Caco-2 (cell line): ENCODE measurements around the gene CDCA8. TPM values are rescaled to one million over a fixed set of nuclear protein-coding genes. Genes with fewer than 3 reads are reported as not detected.
"Not testable (repeated sequence)": the region's sequence is repeated elsewhere in the genome, so short reads cannot be mapped to it uniquely, and the experiment has no call there.

ENCODE experiments used
- BruUV-seq: library from RNA; stranded (reverse); fragments of 400-500 nt; replicated peaks from 2 replicates; lab custom pipeline; 2021; lab: Mats Ljungman, UMichigan
- CTCF ChIA-PET: fragments of 300-600 bp; sonication (Branson Sonifier 250); formaldehyde crosslinking; loops from one replicate; lab custom pipeline; 2022; ENCODE audit warnings: antibody characterized with exemption; lab: Charles Lee
- POLR2A ChIA-PET: fragments of 300-600 bp; sonication (Branson Sonifier 250); formaldehyde crosslinking; loops from one replicate; lab custom pipeline; 2022; ENCODE audit warnings: antibody characterized with exemption; lab: Charles Lee
- DNase-seq, 2 experiments: peaks; one replicate each; pipeline versions ENCODE4 v3.0.0 to v3.0.0-alpha.2; 2020 to 2022
- H3K27me3 ChIP-seq: replicated peaks from 2 replicates; pipeline ENCODE4 v1.6.0; 2011; ENCODE audit warnings: low read length; ENCODE audit not compliant: control insufficient read depth, insufficient read depth
- H3K36me3 ChIP-seq: 2 replicates; pipeline ENCODE4 v1.5.1; 2011; ENCODE audit warnings: low read length; ENCODE audit not compliant: control insufficient read depth, insufficient read depth
- H3K4me1 ChIP-seq: fragments of 250-450 bp; sonication (Bioruptor Pico); 2 replicates; pipeline ENCODE4 v1.5.1; 2020; ENCODE audit warnings: mild to moderate bottlenecking
- H3K4me3 ChIP-seq: 2 replicates; pipeline ENCODE4 v1.5.1; 2011; ENCODE audit warnings: low read depth, mild to moderate bottlenecking, control low read depth, low read length
- H3K9me3 ChIP-seq: fragments of 250-450 bp; sonication (Bioruptor Pico); 2 replicates; pipeline ENCODE4 v1.5.1; 2020; ENCODE audit warnings: mild to moderate bottlenecking, moderate library complexity
- H3K27ac Mint-ChIP-seq: one replicate; pipeline ENCODE4 v1.8.0; 2022; ENCODE audit warnings: mixed read lengths; ENCODE audit not compliant: unreplicated experiment
- H3K27me3 Mint-ChIP-seq: one replicate; pipeline ENCODE4 v1.8.0; 2022; ENCODE audit warnings: mixed read lengths; ENCODE audit not compliant: insufficient read depth, unreplicated experiment
- H3K36me3 Mint-ChIP-seq: one replicate; pipeline ENCODE4 v1.8.0; 2022; ENCODE audit warnings: mild to moderate bottlenecking, mixed read lengths; ENCODE audit not compliant: insufficient read depth, unreplicated experiment
- H3K4me1 Mint-ChIP-seq: one replicate; pipeline ENCODE4 v1.8.0; 2022; ENCODE audit warnings: low read depth, mixed read lengths; ENCODE audit not compliant: unreplicated experiment
- H3K4me3 Mint-ChIP-seq: one replicate; pipeline ENCODE4 v1.8.0; 2022; ENCODE audit warnings: mild to moderate bottlenecking, moderate library complexity, mixed read lengths; ENCODE audit not compliant: unreplicated experiment
- H3K9me3 Mint-ChIP-seq: one replicate; pipeline ENCODE4 v1.8.0; 2022; ENCODE audit warnings: mixed read lengths; ENCODE audit not compliant: unreplicated experiment
- intact Hi-C: fragments of 100-400 bp; cut with micrococcal nuclease; formaldehyde crosslinking; loops from one replicate; pipeline ENCODE4 v1.10.0; 2022; ENCODE audit not compliant: unreplicated experiment
- total RNA-seq: library from RNA; stranded (reverse); gene quantifications from 2 replicates; pipeline ENCODE4 v1.2.3, GENCODE V29; 2022
- TF ChIP-seq, protein P1 (sequence below), 2 experiments: fragments of 200-600 bp in 1 of 2; IDR thresholded peaks; 1 replicate in 1 of 2; 2 replicates in 1 of 2; pipeline versions ENCODE4 v1.5.1 to v1.8.0; 2011 to 2022; ENCODE audit warnings: antibody characterized with exemption in 1 of 2, control low read depth in 1 of 2, inconsistent platforms in 1 of 2, low read depth in 1 of 2, low read length in 1 of 2, mild to moderate bottlenecking in 1 of 2, moderate library complexity in 1 of 2; ENCODE audit not compliant: insufficient read depth in 1 of 2, severe bottlenecking in 1 of 2, unreplicated experiment in 1 of 2

Gene CDCA8
- total RNA-seq, 1 experiment from 2014 or later: 37.0 TPM

DNA sequence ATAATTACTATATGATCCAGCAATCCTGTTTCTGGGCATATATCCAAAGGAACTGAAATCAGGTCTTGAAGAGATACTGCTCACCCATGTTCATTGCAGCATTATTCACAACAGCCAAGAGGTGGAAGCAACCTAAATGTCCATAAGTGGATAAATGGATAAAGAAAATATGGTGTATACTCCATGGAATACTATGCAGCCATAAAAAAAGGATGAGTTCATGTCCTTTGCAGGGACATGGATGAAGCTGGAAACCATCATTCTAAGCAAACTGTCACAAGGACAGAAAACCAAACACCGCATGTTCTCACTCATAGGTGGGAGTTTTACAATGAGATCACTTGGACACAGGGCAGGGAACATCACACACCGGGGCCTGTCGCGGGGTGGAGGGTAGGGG, 46.3 kb downstream of the CDCA8 start:
- H3K27me3 Mint-ChIP-seq, DNase-seq, POLR2A ChIA-PET, H3K4me3 Mint-ChIP-seq, intact Hi-C loops, H3K9me3 Mint-ChIP-seq, H3K36me3 ChIP-seq, H3K4me1 Mint-ChIP-seq, H3K27ac Mint-ChIP-seq, H3K27me3 ChIP-seq, H3K4me3 ChIP-seq, CTCF ChIA-PET, H3K9me3 ChIP-seq, H3K4me1 ChIP-seq, H3K36me3 Mint-ChIP-seq, BruUV-seq: not testable (repeated sequence)

DNA sequence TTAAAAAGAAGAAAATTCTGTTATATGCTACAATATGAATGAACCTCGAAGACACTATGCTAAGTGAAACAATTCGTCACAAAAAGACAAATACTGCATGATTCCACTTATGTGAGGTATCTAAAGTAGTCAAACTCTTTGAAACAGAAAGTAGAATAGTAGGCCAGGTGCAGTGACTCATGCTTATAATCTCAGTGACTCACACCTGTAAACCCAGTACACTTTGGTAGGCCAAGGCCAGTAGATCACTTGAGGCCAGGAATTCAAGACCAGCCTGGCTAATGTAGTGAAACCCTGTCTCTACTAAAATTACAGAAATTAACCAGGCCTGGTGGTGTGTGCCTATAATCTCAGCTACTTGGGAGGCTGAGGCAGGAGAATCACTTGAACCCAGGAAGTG, 46.9 kb downstream of the CDCA8 start:
- Mint-ChIP-seq H3K9me3 (no peaks in the 10 kb centered on the region), H3K27me3 (no peaks in the 10 kb centered on the region), H3K4me3 (no peak overlapping the region), H3K36me3 (no peaks in the 10 kb centered on the region), H3K4me1 (no peaks in the 10 kb centered on the region), H3K27ac (no peak overlapping the region)
- BruUV-seq: no TSS peak
- Histone ChIP-seq H3K36me3 (no peaks in the 10 kb centered on the region), H3K27me3 (no peaks in the 10 kb centered on the region), H3K4me1 (no peaks in the 10 kb centered on the region; the same call in 1 of the 2 replicates), H3K9me3 (no peaks in the 10 kb centered on the region), H3K4me3 (no peak overlapping the region)
- ChIA-PET CTCF (interaction anchor here (0.7 kb wide), 1 partner anchor 11 kb away, joined by 3 read pairs; no protein-coding TSS in a partner anchor), POLR2A (no interaction called here)
- TF ChIP-seq, protein P1, sequence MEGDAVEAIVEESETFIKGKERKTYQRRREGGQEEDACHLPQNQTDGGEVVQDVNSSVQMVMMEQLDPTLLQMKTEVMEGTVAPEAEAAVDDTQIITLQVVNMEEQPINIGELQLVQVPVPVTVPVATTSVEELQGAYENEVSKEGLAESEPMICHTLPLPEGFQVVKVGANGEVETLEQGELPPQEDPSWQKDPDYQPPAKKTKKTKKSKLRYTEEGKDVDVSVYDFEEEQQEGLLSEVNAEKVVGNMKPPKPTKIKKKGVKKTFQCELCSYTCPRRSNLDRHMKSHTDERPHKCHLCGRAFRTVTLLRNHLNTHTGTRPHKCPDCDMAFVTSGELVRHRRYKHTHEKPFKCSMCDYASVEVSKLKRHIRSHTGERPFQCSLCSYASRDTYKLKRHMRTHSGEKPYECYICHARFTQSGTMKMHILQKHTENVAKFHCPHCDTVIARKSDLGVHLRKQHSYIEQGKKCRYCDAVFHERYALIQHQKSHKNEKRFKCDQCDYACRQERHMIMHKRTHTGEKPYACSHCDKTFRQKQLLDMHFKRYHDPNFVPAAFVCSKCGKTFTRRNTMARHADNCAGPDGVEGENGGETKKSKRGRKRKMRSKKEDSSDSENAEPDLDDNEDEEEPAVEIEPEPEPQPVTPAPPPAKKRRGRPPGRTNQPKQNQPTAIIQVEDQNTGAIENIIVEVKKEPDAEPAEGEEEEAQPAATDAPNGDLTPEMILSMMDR (IDR thresholded peaks at IDR 0.05; ENCODE audit: insufficient read depth in 1 of 2, low read depth in 1 of 2, low read length in 1 of 2, severe bottlenecking in 1 of 2, unreplicated experiment in 1 of 2): no peak
- peak; percentile 16 to 49 for DNase-seq
- intact Hi-C loops: no loop called here

- H3K27me3 Mint-ChIP-seq: no peaks in the 10 kb centered on the region
- DNase-seq: no peak
- H3K4me1 Mint-ChIP-seq: no peaks in the 10 kb centered on the region
- intact Hi-C loops: no loop called here
- Histone ChIP-seq H3K4me3 (no peak overlapping the region), H3K4me1 (no peaks in the 10 kb centered on the region; the same call in 1 of the 2 replicates), H3K9me3 (no peaks in the 10 kb centered on the region), H3K27me3 (no peaks in the 10 kb centered on the region), H3K36me3 (no peaks in the 10 kb centered on the region)
- TF ChIP-seq, protein P1 (IDR thresholded peaks at IDR 0.05; ENCODE audit: insufficient read depth in 1 of 2, low read depth in 1 of 2, low read length in 1 of 2, severe bottlenecking in 1 of 2, unreplicated experiment in 1 of 2): no peak
- ChIA-PET CTCF (no interaction called here), POLR2A (no interaction called here)
- no peaks in the 10 kb centered on the region for H3K36me3 Mint-ChIP-seq
- no peaks in the 10 kb centered on the region for H3K9me3 Mint-ChIP-seq
- H3K27ac Mint-ChIP-seq: no peak overlapping the region
- no peak overlapping the region for H3K4me3 Mint-ChIP-seq
- BruUV-seq: no TSS peak
Measured at GRCh38 chr1:37741130-37741529, 48.8 kb downstream of the CDCA8 start.

DNA sequence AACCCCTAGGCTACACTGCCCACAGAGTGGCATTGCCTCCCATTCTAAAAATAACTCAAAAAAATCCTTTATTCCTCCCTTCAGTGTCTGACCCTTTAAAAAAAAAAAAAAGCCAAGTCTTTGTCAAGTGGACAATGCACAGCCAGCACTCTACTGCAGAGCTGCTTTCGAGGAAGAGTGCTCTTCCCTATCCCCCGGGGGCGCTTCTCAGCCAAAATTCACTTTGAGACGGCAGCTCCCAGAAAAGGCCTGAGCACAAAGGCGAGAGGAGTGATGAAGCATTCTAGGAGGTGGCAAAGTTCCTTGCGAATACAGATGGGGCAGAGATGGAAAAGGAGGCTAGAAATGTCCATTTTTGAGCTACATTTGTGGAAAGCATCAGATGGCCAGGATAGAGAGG, 49.3 kb downstream of the CDCA8 start:
- Mint-ChIP-seq H3K27ac (no peak overlapping the region), H3K36me3 (no peaks in the 10 kb centered on the region), H3K4me3 (no peak overlapping the region), H3K9me3 (no peaks in the 10 kb centered on the region), H3K27me3 (no peaks in the 10 kb centered on the region), H3K4me1 (no peaks in the 10 kb centered on the region)
- CTCF ChIA-PET: no interaction called here
- no peaks in the 10 kb centered on the region for H3K9me3 ChIP-seq
- H3K4me1 ChIP-seq: no peaks in the 10 kb centered on the region; the same call in 1 of the 2 replicates
- POLR2A ChIA-PET: no interaction called here
- no peaks in the 10 kb centered on the region for H3K27me3 ChIP-seq
- no peaks in the 10 kb centered on the region for H3K36me3 ChIP-seq
- no peak overlapping the region for H3K4me3 ChIP-seq
- no peak for DNase-seq
- TF ChIP-seq, protein P1 (IDR thresholded peaks at IDR 0.05; ENCODE audit: insufficient read depth in 1 of 2, low read depth in 1 of 2, low read length in 1 of 2, severe bottlenecking in 1 of 2, unreplicated experiment in 1 of 2): no peak
- BruUV-seq: no TSS peak
- intact Hi-C loops: no loop called here
